Mesenteric fat pad (tissue), 1 donor: Measurements from ENCODE around the gene TNPO3. TPM values are rescaled to one million over a fixed set of nuclear protein-coding genes. Genes with fewer than 3 reads are reported as not detected.
A peak's percentile ranks its signal among the peaks of the same experiment; 100 is the strongest.

Experiments
- DNase-seq: peaks from one replicate; pipeline ENCODE4 v3.0.0-alpha.2; 2020; ENCODE audit warnings: low spot score
- total RNA-seq: library from RNA; stranded (reverse); fragmentation: NEBNext Ultra II Directional; extraction: Animal tissue kit (Norgen Biotek cat#: 25700); gene quantifications from one replicate; pipeline ENCODE4 v1.2.1, GENCODE V29; 2021
- donor health status: DM: yes; HTN: yes; CAD: no.

The TNPO3 gene
- total RNA-seq, 1 donor from 2014 or later, result 34.7 TPM

DNA sequence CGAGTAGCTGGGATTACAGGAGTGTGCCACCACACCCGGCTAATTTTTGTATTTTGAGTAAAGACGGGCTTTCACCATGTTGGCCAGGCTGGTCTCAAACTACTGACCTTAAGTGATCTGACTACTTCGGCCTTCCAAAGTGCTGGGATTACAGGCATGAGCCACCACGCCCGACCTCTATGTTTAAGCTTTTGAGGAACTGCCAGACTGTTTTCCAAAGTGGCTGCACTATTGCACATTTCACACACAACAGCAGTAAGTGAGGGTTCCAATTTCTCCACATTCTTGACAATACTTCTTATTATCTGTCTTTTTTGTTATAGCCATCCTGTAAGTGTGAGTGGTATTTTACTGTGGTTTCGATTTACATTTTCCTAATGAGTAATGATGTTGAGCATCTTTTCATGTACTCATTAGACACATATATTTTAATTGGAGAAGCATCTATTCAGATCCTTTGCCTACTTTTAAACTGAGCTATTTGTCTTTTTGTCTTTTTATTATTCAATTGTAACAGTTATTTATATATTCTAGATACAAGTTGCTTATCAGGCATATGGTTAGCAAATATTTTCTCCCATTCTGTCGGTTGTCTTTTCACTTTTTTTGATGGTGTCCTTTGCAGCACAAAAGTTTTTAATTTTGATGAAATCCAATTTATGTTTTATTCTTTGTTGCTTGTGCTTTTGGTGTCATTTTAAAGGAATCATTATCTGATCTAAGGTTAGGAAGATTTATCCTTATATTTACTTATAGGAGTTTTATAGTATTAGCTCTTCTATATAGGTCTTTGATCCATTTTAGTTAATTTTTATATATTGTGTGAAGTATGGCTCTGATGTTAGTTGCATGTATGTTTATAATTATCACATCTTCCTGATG, 130.0 kb downstream of the TNPO3 start:
- DNase-seq, result no peak

DNA sequence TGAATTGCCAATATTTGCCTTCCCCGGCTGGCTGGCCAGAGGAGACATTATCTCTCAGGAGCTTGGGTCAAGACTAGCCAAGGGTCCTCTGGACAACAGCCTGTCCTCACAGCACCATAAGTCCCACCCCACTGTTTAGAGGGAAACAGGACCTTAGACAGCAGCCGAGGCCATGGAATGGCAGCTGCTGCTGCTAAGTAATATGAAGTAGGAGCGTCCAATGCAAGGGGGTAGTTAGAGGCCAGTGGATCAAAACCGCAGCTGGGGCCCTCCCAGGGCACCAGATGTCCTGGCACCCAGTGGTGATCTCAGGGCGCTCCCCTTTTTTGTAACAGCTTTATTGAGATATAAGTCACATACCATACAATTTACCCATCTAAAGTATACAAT, 131.5 kb downstream of the TNPO3 start:
- peak; percentile 71 for DNase-seq

- peak; percentile 68 for DNase-seq
Observed at GRCh38 chr7:128922496-128923410, 132.2 kb downstream of the TNPO3 start.

- peak; percentile 59 for DNase-seq
Observed at GRCh38 chr7:128921866-128922440, 133.0 kb downstream of the TNPO3 start.

GRCh38 chr7:128920913-128921582, 133.9 kb downstream of the TNPO3 start:
- DNase-seq, result peak; percentile 81

DNA sequence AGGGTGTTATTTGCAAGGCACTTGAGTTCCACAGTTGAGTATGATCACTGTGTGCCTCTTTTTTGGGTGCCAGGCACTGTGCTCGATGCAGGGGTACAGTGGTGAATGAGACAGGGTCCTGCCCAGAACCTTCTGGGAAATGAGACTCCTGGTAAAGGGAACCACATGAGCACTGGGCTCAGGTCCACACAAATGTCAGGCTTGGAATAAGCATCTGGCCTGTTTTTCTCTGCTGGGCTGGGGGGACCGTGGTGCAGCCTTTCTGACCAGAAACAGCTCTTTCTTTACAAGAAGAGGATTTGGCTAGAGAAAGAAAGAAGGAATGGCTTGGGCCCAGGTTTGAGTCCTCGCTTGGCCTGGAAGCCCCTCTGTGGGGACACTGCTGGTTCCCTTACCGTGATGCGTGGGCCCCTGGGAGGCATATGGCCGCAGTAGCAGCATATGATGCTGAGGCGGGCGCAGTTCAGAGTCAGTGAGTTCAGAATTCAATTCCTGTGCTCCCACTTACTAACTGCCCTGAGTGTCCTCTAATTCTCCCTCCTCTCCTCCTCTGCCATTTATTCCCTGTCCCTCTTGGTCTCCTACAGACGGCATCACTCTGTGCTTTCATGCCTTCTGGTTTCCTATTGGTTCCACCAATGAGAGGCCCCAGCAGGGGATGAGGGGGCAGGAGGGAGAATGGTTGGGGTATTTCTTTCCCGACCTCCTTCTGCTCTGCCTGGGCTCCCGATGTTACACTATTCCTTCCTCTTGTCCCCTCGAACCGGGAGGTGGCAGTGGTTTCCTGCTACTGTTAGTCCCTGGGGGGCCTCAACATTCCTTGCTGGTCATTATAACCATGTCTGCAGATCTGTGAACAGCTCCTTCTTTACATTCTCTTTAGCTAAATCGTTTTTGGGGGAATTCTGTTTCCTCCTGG, 134.8 kb downstream of the TNPO3 start:
- peak; percentile 53 for DNase-seq

DNA sequence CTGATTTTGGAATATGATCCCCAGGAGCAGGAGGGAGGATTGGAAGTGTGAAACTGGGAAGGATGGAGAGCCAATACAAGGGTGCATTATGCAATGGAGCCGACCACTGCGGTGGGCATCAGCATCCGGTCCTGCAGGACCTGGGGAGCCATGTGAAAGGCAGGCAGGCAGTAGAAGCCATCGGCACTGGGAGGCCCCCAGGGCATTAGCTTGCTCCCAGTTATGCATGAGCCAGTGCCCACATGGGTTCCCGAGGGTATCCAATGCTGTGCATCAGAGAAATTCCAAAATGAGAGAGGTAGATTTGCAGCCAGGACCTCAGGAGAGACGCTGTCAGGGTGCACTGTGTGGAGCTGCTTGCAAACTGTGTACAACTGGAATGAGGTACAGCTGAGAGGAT, 135.7 kb downstream of the TNPO3 start:
- peak; percentile 75 for DNase-seq

DNA sequence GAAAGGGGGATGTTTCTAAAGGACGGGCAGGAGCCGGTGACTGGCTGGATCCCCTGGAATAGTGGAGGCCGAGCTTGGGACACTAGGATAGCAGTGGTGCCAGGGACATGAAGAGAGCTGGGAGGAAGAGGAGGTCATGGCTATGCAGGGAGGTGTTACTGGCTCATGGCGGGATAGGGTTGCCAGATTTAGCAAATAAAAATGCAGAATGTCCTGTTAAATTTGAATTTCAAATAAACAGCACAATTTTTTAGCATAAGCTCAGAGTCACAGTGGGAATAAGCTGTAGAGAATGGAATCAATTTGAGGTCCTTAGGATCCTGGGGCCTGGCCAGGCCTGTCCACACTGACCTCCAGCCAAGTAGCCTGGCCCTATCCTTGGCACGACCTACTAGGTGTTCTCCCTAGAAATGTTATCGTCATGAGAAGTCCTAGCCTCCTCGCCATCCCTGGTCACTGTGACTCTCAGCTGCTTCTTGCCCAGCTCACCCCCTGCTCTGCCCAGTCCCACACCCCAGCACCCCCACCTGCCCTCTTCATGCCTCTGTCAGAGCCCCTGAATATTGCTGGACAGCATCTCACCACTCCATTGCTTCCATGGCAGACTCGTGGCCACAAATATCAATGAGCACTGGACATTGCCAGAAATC, 136.8 kb downstream of the TNPO3 start:
- DNase-seq, result peak; percentile 72

GRCh38 chr7:128917122-128917521, 137.8 kb downstream of the TNPO3 start:
- peak; percentile 75 for DNase-seq

- DNase-seq, result no peak
Observed at GRCh38 chr7:128916643-128916915, 138.3 kb downstream of the TNPO3 start.

DNA sequence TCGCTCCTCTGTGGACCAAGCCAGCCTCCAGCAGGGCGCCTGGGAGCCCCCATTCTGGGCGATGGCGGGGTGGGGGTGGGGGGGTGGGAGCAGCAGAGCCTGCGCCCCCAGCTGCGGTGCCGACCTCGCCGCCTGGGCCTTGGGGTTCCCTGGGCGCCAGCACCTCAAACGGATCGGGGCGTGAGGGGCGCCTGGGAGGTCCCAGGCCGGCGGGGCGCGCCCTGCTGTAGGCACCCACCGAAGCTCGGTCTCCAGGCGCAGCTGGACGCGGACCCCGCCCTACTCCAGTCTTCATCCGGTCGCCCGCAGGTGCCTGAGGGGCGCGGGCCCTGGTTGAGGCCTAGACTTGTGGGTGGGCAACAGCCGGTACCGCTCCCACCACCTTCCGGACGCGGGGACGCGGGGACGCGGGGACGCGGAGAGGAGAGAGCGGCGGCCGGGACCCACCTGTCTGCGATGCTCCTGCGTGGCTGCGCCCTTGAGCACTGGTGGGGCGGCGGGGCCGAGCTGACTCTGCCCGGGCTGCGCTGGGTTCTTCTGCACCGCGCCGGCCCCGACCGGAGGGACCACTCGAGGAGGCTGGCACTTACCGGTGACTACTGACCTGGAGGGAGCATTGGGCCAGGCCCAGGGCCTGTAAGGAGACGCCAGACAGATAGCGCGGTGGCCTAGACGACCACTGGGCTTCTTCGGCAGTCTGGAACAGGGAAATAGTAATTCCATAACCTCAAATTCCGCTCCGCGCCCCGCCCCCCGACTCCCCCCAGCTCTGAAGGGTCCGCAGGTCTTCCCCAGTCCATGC, 138.9 kb downstream of the TNPO3 start:
- peak; percentile 86 for DNase-seq

- DNase-seq, result peak; percentile 64
Observed at GRCh38 chr7:128915271-128915819, 139.6 kb downstream of the TNPO3 start.

DNA sequence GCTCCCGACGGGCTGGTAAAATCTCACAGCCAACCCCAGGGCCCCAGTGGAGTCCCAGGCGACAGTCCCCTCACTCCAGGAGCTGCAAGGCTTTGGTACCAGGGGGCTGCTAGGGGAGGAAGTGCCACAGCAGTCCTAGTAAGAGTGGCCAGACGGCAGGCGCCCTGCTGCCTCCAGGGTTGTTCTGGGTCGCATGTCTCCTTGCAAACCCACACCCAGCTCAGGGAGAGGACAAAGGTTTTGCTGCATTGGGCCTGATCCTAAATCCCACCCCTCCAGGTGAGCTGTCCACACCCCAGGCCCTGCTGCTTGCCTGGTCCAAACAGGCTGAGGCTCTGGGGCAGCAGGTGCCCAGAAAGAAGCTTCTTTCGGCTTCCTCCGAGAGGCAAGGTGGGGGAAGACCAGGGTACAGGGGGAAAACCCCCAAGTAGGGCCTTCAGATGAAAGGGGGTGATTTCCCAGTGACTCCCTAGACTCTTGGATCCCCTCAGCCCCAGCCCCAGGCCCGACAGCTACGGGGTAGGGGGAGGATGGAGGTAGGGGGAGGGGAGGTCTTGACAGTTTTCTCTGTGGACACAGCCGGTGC, 140.3 kb downstream of the TNPO3 start:
- DNase-seq, result peak; percentile 72

DNA sequence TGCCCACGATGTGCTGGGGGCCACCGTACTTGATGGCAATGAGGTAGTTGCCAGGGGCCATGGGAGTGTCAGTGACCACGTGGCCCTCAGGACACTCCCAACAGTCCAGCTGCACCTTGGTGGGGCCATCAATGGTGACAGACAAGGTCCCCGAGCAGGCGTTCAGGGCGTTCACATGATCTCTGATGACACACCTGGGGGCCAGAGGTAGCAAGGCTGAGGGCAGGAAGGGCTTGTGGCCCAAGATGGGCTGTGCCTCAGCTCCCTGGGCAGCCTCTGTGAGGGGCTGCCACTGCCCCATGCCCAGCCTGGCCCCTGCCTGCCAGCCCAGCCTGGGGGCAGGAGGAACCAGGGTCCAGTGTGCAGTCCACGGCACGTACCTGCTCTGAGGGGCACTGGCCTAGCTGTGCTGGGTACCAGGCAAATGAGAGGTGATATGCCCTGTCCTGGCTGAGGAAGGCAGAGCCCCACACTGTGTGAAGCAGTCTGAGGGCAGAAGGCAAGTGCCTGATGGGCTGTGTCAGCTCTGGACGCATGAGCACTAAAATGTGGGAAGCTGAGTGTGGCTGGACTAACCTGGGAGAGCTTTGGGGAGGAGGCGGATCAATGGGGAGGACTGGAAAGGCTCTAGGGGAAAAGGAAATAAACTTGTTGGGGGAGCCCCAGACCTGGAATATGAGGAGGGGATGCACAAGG, 140.9 kb downstream of the TNPO3 start:
- DNase-seq, result peak; percentile 60

GRCh38 chr7:128912709-128913495, 142.0 kb downstream of the TNPO3 start:
- peak; percentile 68 for DNase-seq

DNA sequence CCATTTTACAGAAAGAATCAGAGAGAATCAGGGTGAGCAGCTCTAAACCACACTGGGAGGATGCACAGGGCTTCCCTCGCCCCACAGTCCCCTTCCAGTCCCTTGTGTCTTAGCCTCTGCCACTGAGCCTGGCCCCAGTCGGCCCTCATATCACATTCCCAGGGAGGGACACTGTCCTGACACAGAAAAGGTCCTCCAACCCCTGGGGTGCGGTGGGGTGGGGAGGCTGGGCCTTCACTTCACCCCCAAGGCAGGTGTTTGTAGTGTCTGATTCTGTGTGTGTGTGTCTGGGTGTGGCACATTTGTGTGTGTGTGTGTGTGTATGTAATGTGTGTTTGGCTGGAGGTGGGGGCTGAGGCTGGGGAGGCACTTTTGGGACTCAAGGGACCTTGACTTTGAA, 142.6 kb downstream of the TNPO3 start:
- peak; percentile 64 for DNase-seq
